Smooth muscle cell (in vitro differentiated cells): ENCODE data around the gene SPHKAP. TPM values are rescaled to one million over a fixed set of nuclear protein-coding genes. Genes with fewer than 3 reads are reported as not detected.

Experiments
- DNase-seq: peaks from one replicate; lab custom pipeline; 2025; ENCODE audit not compliant: unreplicated experiment; lab: John Stamatoyannopoulos, UW
- H2AFZ ChIP-seq: fragments of 200-600 bp; sonication (generic); 2 replicates; pipeline ENCODE4 v1.6.0; 2016; ENCODE audit warnings: antibody characterized with exemption, low read depth, mild to moderate bottlenecking
- H3F3A ChIP-seq: fragments of 200-600 bp; sonication (generic); 2 replicates; pipeline ENCODE4 v1.6.0; 2017; ENCODE audit warnings: antibody characterized with exemption, low read depth
- H3K27ac ChIP-seq: fragments of 200-600 bp; sonication (generic); 2 replicates; pipeline ENCODE4 v1.5.1; 2016; ENCODE audit warnings: low read depth, mild to moderate bottlenecking
- H3K27me3 ChIP-seq: fragments of 200-600 bp; sonication (generic); 2 replicates; pipeline ENCODE4 v1.6.1; 2016; ENCODE audit warnings: low read depth, mild to moderate bottlenecking
- H3K36me3 ChIP-seq: fragments of 200-600 bp; sonication (generic); 2 replicates; pipeline ENCODE4 v1.5.1; 2016; ENCODE audit warnings: low read depth
- H3K4me1 ChIP-seq: fragments of 200-600 bp; sonication (generic); 2 replicates; pipeline ENCODE4 v1.5.1; 2016; ENCODE audit warnings: low read depth
- H3K4me2 ChIP-seq: fragments of 200-600 bp; sonication (generic); 2 replicates; pipeline ENCODE4 v1.6.0; 2016; ENCODE audit warnings: mild to moderate bottlenecking
- H3K4me3 ChIP-seq: fragments of 200-600 bp; sonication (generic); 2 replicates; pipeline ENCODE4 v1.5.1; 2016; ENCODE audit warnings: mild to moderate bottlenecking
- H3K79me2 ChIP-seq: fragments of 200-600 bp; sonication (generic); 2 replicates; pipeline ENCODE4 v1.6.0; 2016; ENCODE audit warnings: low read depth, mild to moderate bottlenecking
- H3K9ac ChIP-seq: fragments of 200-600 bp; sonication (generic); 2 replicates; pipeline ENCODE4 v1.6.0; 2016; ENCODE audit warnings: low read depth
- H3K9me3 ChIP-seq: fragments of 200-600 bp; sonication (generic); replicated peaks from 2 replicates; pipeline ENCODE4 v1.5.1; 2016; ENCODE audit warnings: low read depth
- H4K20me1 ChIP-seq: fragments of 200-600 bp; sonication (generic); 2 replicates; pipeline ENCODE4 v1.6.0; 2016; ENCODE audit warnings: low read depth
- CTCF ChIP-seq: fragments of 200-600 bp; sonication (generic); IDR thresholded peaks from 2 replicates; pipeline ENCODE4 v1.5.1; 2017; ENCODE audit warnings: borderline replicate concordance, mild to moderate bottlenecking, antibody characterized with exemption; ENCODE audit not compliant: insufficient read depth, poor library complexity, severe bottlenecking
- WGBS: methylation state at CpG from one replicate; pipeline ENCODE4 v1.1.7; 2016; ENCODE audit warnings: low lambda C conversion rate; 5-methylcytosine and 5-hydroxymethylcytosine counted together
- polyA plus RNA-seq: library from polyadenylated mRNA; unstranded; fragments of >200 nt; fragmentation: Nextera tagmentation; extraction: Ambion mirVana; gene quantifications from 2 replicates; pipeline ENCODE4 v1.2.1, GENCODE V29; 2016
- total RNA-seq: library from RNA; depleted of rRNA; stranded (reverse); fragments of >200 nt; gene quantifications from 2 replicates; pipeline ENCODE4 v1.2.3, GENCODE V29; 2014

The SPHKAP gene
- total and polyA plus RNA-seq, 2 experiments from 2014 or later: not detected

DNA sequence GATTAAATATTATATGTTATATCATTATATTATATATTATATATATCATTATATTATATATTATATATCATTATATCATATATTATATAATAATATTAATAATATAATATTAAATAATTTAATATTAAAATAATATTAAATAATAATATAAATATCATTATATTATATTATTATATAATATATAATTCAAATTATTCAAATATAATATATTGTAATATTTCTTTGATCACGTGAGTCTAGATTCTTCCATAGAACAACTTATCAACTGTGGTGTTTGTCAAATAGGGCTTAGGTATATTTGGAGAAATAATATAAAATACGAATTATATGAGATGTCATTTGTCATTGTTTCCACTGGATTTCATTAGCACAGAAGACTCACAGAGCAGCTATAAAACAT is 77.3 kb downstream of the SPHKAP start:
- no peaks in the 10 kb centered on the region for H3K79me2 ChIP-seq
- DNase-seq: no peak
- no peaks in the 10 kb centered on the region for H3F3A ChIP-seq
- H2AFZ ChIP-seq: no peak overlapping the region
- no peak overlapping the region for H3K4me2 ChIP-seq
- H4K20me1 ChIP-seq: no peaks in the 10 kb centered on the region
- H3K27me3 ChIP-seq: no peaks in the 10 kb centered on the region
- H3K36me3 ChIP-seq: no peaks in the 10 kb centered on the region
- no peaks in the 10 kb centered on the region for H3K4me1 ChIP-seq
- H3K27ac ChIP-seq: no peak overlapping the region
- no peak overlapping the region for H3K4me3 ChIP-seq
- no peaks in the 10 kb centered on the region for H3K9me3 ChIP-seq
- no peak overlapping the region for H3K9ac ChIP-seq
- no peak for TF ChIP-seq CTCF
- 95% methylated on average over 2 of the region's 2 CpGs for WGBS

DNA sequence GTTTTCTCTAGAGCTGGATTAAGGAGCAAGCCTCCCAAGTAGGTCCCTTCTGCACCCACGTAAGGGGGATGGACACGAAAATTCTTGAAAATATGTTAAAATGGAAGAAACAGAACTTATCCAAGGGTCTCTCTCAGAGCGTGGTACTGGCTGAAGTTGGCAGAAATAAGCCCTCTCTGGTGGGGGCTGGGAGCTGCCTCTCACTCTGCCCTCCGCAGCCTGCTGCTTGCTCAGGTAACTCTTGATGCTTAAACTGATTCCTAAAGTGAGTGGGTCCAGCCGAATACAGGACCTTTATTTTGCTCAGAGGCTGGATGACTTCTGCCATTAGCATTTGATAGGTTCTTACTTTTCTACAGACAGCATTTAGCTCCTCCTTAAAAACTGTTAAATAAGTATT is 78.1 kb downstream of the SPHKAP start:
- H3K27me3 ChIP-seq: no peaks in the 10 kb centered on the region
- no peaks in the 10 kb centered on the region for H3K4me1 ChIP-seq
- H4K20me1 ChIP-seq: no peaks in the 10 kb centered on the region
- TF ChIP-seq CTCF: no peak
- no peak overlapping the region for H3K9ac ChIP-seq
- no peaks in the 10 kb centered on the region for H3K36me3 ChIP-seq
- WGBS: 79% methylated on average over 5 of the region's 5 CpGs
- no peak overlapping the region for H3K4me2 ChIP-seq
- no peak overlapping the region for H3K27ac ChIP-seq
- H3K4me3 ChIP-seq: no peak overlapping the region
- H3F3A ChIP-seq: no peaks in the 10 kb centered on the region
- no peaks in the 10 kb centered on the region for H3K79me2 ChIP-seq
- no peak for DNase-seq
- no peak overlapping the region for H2AFZ ChIP-seq
- no peaks in the 10 kb centered on the region for H3K9me3 ChIP-seq

DNA sequence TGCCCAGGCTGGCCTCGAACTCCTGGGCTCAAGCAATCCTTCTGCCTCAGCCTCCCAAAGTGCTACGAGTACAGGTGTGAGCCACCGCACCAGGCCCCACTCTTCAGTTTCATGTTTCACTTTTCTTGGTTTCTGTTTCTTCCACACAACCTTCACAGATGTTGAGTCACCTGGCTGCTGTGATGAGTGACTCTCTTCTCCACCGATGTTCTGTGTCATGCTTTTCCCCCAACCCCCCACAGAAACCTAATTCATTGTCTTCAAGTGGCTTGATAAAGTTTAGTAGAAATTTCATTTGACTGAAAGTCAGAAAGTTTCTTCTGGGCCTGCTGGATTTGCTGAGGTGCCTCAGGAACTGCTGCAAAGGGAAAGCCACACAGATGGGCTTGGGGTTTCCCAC is 78.5 kb downstream of the SPHKAP start:
- Histone ChIP-seq H3K9me3 (no peaks in the 10 kb centered on the region), H3K9ac (no peak overlapping the region)
- TF ChIP-seq CTCF: no peak

GRCh38 chr2:228094377-228094921 is 87.0 kb downstream of the SPHKAP start:
- Histone ChIP-seq H3K27me3 (no peaks in the 10 kb centered on the region), H3K79me2 (no peaks in the 10 kb centered on the region), H3F3A (no peaks in the 10 kb centered on the region), H3K9ac (no peak overlapping the region), H3K36me3 (no peaks in the 10 kb centered on the region), H3K27ac (no peak overlapping the region), H3K4me3 (no peak overlapping the region), H3K9me3 (no peaks in the 10 kb centered on the region), H4K20me1 (no peaks in the 10 kb centered on the region), H3K4me1 (no peaks in the 10 kb centered on the region), H2AFZ (no peak overlapping the region), H3K4me2 (no peak overlapping the region)
- DNase-seq: no peak
- no peak for TF ChIP-seq CTCF
- WGBS: 77% methylated on average over 6 of the region's 6 CpGs

More for the DNA sequence above, 78.5 kb downstream of the SPHKAP start:
- Histone ChIP-seq H3K27ac (no peak overlapping the region), H3K79me2 (no peaks in the 10 kb centered on the region), H3K4me1 (no peaks in the 10 kb centered on the region), H2AFZ (no peak overlapping the region), H4K20me1 (no peaks in the 10 kb centered on the region), H3K27me3 (no peaks in the 10 kb centered on the region), H3K4me2 (no peak overlapping the region), H3F3A (no peaks in the 10 kb centered on the region), H3K4me3 (no peak overlapping the region), H3K36me3 (no peaks in the 10 kb centered on the region)
- WGBS: 89% methylated on average over 4 of the region's 4 CpGs
- no peak for DNase-seq
